ENCODE measurements around the gene NR0B1.

Gene NR0B1

GRCh38 chrX:30262763-30263162, 46.4 kb downstream of the NR0B1 start:
- DNase-seq = no peak

- DNase-seq = no peak
Observed at GRCh38 chrX:30261012-30261411, 48.2 kb downstream of the NR0B1 start.

- no peak for DNase-seq
Observed at GRCh38 chrX:30259927-30260326, 49.3 kb downstream of the NR0B1 start.

All from activated gamma-delta T cell treated with Interleukin-2 at 50 U/mL for 16 hours (primary cell).